GM12891 (cell line): ENCODE data around the gene ALOX15.

ENCODE experiments used
- POLR2A ChIP-seq: IDR thresholded peaks from 2 replicates; pipeline ENCODE4 v1.6.1; 2011; ENCODE audit warnings: low read depth, low read length, control low read depth
- POLR2AphosphoS5 ChIP-seq: IDR thresholded peaks from 2 replicates; pipeline ENCODE4 v1.6.1; 2011; ENCODE audit warnings: low read depth, low read length, control low read depth
- SPI1 ChIP-seq: IDR thresholded peaks from 2 replicates; pipeline ENCODE4 v1.6.1; 2011; ENCODE audit warnings: low read depth, low read length, control low read depth

GRCh38 chr17:4666296-4666695 is 24.8 kb upstream of the ALOX15 start:
- TF ChIP-seq POLR2AphosphoS5 (no peak), SPI1 (no peak), POLR2A (no peak)
